Epithelial cell of alveolus of lung (primary cell): ENCODE data around the gene CDKL2. TPM values are rescaled to one million over a fixed set of nuclear protein-coding genes. Genes with fewer than 3 reads are reported as not detected.

ENCODE experiments used
- total RNA-seq: library from RNA; depleted of rRNA; stranded (reverse); fragments of >200 nt; gene quantifications from 2 replicates; pipeline ENCODE4 v1.2.1, GENCODE V29; 2015

The CDKL2 gene
- 0.26 TPM in 1 of 2 replicates, not detected in the other for total RNA-seq

GRCh38 chr4:75630174-75630936 is at the start of gene CDKL2:
CDKL2 (minus strand) TSS chr4:75630528; CDS start chr4:75625988, 4,540 bp downstream.

GRCh38 chr4:75673027-75673958 is 43.0 kb upstream of the CDKL2 start, which contains the start of gene G3BP2:
G3BP2 (minus strand) TSS chr4:75673411; CDS start chr4:75662025, 11,386 bp downstream.

DNA sequence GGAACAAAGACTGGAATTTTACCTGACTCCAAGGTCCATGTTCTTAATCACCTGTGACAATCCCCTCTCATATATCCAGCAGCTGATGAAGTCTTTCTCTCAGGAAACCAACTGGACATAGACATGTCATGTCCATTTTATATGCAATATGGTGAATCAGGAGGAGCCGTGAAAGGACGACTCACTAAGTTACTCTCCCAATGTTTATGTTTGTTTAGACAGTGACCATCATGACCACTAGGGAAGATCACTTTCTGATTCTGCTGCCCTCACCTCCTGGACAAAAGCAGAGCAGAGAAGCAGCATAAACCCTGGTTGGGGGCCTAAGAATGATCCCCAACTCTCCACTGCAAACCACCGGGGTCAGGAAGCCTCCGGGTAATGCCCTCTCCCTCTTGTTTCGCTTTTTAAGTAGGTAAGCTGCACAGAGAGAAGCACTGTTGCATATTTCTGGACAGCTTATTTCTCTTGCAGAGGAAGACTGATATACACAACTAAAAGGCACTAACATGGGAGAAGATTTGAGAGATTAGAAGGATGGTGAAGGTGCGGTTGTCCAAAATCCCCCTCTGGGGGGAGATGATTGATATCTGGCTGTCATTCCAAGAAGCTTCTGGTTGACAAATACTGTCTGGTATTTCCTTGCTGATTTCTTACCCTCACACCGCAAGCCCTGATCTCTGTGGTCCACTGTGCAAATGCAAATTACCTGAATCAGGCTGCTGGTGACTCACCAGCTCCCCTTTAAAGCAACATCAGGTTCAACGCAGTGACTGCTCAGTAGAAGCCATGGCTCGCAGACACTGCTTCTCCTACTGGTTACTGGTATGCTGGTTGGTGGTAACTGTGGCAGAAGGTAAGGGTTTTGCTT is 74.8 kb downstream of the CDKL2 start, which contains the start of gene ODAPH:
TSS of gene ODAPH (plus strand) at position 773 of the 871 bp plus-strand sequence. CDS start at position 790, 17 bp downstream.

Other genes starting within 250 kb of the CDKL2 start
- 8.9 and 16.7 TPM in 2 replicates for gene RCHY1, start 116.1 kb downstream of the CDKL2 start, total RNA-seq
- 6.9 and 18.8 TPM in 2 replicates for gene THAP6, start 116.1 kb downstream of the CDKL2 start, total RNA-seq
- 0.08 and 0.39 TPM in 2 replicates for gene ODAPH, start 74.5 kb downstream of the CDKL2 start, total RNA-seq
- 104 and 113 TPM in 2 replicates for gene G3BP2, start 42.9 kb upstream of the CDKL2 start, total RNA-seq
- gene USO1, start 94.0 kb upstream of the CDKL2 start, total RNA-seq, result 63.8 and 83.7 TPM in 2 replicates